K562 (cell line): ENCODE measurements around the gene CFAP58. TPM values are rescaled to one million over a fixed set of nuclear protein-coding genes. Genes with fewer than 3 reads are reported as not detected.

Experiments
- ATAC-seq: fragments of 200-7000 bp; cut with Tn5 transposase; 3 replicates; pipeline ENCODE4 v1.9.1; 2020; ENCODE audit warnings: moderate library complexity
- BruUV-seq: library from RNA; stranded (reverse); fragments of 400-500 nt; replicated peaks from 2 replicates; lab custom pipeline; 2021; lab: Mats Ljungman, UMichigan
- CTCF ChIA-PET: fragments of 300-600 bp; formaldehyde crosslinking; extraction: SDS; loops from one replicate; lab custom pipeline; 2021; ENCODE audit warnings: low intra/inter-chr PET ratio; lab: Yijun Ruan, JAX
- POLR2A ChIA-PET: fragments of 300-600, 350-650 bp; sonication (Branson Sonifier 250); formaldehyde crosslinking; extraction: SDS; loops from one replicate; lab custom pipeline; 2021; ENCODE audit warnings: antibody characterized with exemption, inconsistent platforms; lab: Yijun Ruan, JAX
- DNase-seq, 4 experiments: peaks; one replicate each; pipeline versions ENCODE4 v3.0.0 to v3.0.0-alpha.2; 2011 to 2018; ENCODE audit warnings: low spot score in 3 of 4, mixed read lengths in 3 of 4; ENCODE audit errors: extremely low read depth in 1 of 4
- FAIRE-seq: peaks from 2 replicates; lab custom pipeline; 2011; peaks lifted over from hg19 to GRCh38; lab: Jason Lieb, UNC
- H2AFZ ChIP-seq: 2 replicates; pipeline ENCODE4 v1.6.0; 2011; ENCODE audit warnings: low read depth, low read length, control low read depth, inconsistent platforms
- H3K27ac ChIP-seq: fragments of 200-600 bp; 3 replicates; pipeline ENCODE4 v1.8.0; 2011; ENCODE audit warnings: low read depth, mild to moderate bottlenecking, control low read depth, inconsistent platforms, low read length, moderate library complexity, mixed read lengths; ENCODE audit errors: extremely low read depth
- H3K27me3 ChIP-seq, 2 experiments: fragments of 300-600 bp in 1 of 2; 2 replicates in 1 of 2; 3 replicates in 1 of 2; pipeline versions ENCODE4 v1.6.0 to v1.8.0; 2011; ENCODE audit warnings: inconsistent platforms in 2 of 2, low read length in 2 of 2, mild to moderate bottlenecking in 1 of 2, mixed read lengths in 1 of 2, moderate library complexity in 1 of 2; ENCODE audit not compliant: control insufficient read depth in 2 of 2, insufficient read depth in 2 of 2
- H3K36me3 ChIP-seq: fragments of 300-600 bp; 3 replicates; pipeline ENCODE4 v1.8.0; 2011; ENCODE audit warnings: mild to moderate bottlenecking, low read length, inconsistent platforms; ENCODE audit not compliant: control insufficient read depth, insufficient read depth
- H3K4me1 ChIP-seq, 2 experiments: fragments of 200-600 bp in 1 of 2; replicated peaks in 1 of 2; 2 replicates in 1 of 2; 3 replicates in 1 of 2; pipeline versions ENCODE4 v1.5.1 to v1.8.0; 2011; ENCODE audit warnings: inconsistent platforms in 2 of 2, low read length in 2 of 2, mild to moderate bottlenecking in 1 of 2, mixed read lengths in 1 of 2, moderate library complexity in 1 of 2; ENCODE audit not compliant: control insufficient read depth in 2 of 2, insufficient read depth in 2 of 2
- H3K4me2 ChIP-seq: 2 replicates; pipeline ENCODE4 v1.6.1; 2011; ENCODE audit warnings: low read length, control low read depth, inconsistent platforms, mixed read lengths; ENCODE audit not compliant: insufficient read depth
- H3K4me3 ChIP-seq: fragments of 200-600 bp; sonication (generic), shearing (Covaris generic); 2 replicates; pipeline ENCODE4 v1.5.1; 2016; ENCODE audit warnings: control low read depth, inconsistent platforms
- H3K79me2 ChIP-seq: fragments of 200-600 bp; 3 replicates; pipeline ENCODE4 v1.8.0; 2011; ENCODE audit warnings: low read length, inconsistent platforms; ENCODE audit not compliant: control insufficient read depth, insufficient read depth
- H3K9ac ChIP-seq, 2 experiments: 2 replicates each; pipeline versions ENCODE4 v1.6.0 to v1.6.1; 2011; ENCODE audit warnings: low read depth in 2 of 2, low read length in 2 of 2, control low read depth in 1 of 2, inconsistent platforms in 1 of 2, mild to moderate bottlenecking in 1 of 2, mixed read lengths in 1 of 2; ENCODE audit not compliant: insufficient read depth in 1 of 2
- H3K9me1 ChIP-seq: one replicate; pipeline ENCODE4 v1.6.0; 2011; ENCODE audit warnings: inconsistent platforms, mild to moderate bottlenecking, low read length, moderate library complexity; ENCODE audit not compliant: control insufficient read depth, insufficient read depth
- H3K9me3 ChIP-seq: replicated peaks from 2 replicates; pipeline ENCODE4 v1.5.1; 2011; ENCODE audit warnings: low read depth, low read length, inconsistent platforms; ENCODE audit not compliant: control insufficient read depth, insufficient read depth
- H4K20me1 ChIP-seq: replicated peaks from 2 replicates; pipeline ENCODE4 v1.6.1; 2011; ENCODE audit warnings: low read length, inconsistent platforms, mixed read lengths; ENCODE audit not compliant: control insufficient read depth, insufficient read depth
- SMAD4 ChIP-seq: fragments of 250-450 bp; sonication (Bioruptor Pico); conservative IDR thresholded peaks from 2 replicates; pipeline ENCODE4 v1.8.0; 2021; ENCODE audit warnings: inconsistent platforms, mild to moderate bottlenecking, moderate library complexity
- ZNF407 ChIP-seq: fragments of 450-650 bp; IDR thresholded peaks from 2 replicates; pipeline ENCODE4 v1.6.1; 2016; ENCODE audit warnings: low read depth
- WGBS: fragments of 100-300 bp; shearing (Covaris generic); methylation state at CpG from one replicate; pipeline ENCODE4 v1.1.6; 2016; ENCODE audit warnings: low coverage, mixed read lengths; ENCODE audit not compliant: insufficient coverage; ENCODE audit errors: missing lambda C conversion rate; 5-methylcytosine and 5-hydroxymethylcytosine counted together
- in situ Hi-C: fragments of 300-500 bp; cut with MboI; formaldehyde crosslinking; loops from 4 replicates; pipeline ENCODE4 v1.15.0; 2018; ENCODE audit warnings: inconsistent platforms, mixed read lengths
- intact Hi-C: fragments of 100-400 bp; cut with micrococcal nuclease; formaldehyde crosslinking; loops from 2 replicates; pipeline ENCODE4 v1.14.2; 2022
- polyA plus RNA-seq, 8 experiments: library from polyadenylated mRNA; depleted of rRNA in 4 of 8; stranded (reverse) in 5 of 8; unstranded in 3 of 8; fragments of >200 nt; fragmentation: Nextera tagmentation in 2 of 8; fragmentation: Illumina TruSeq in 1 of 8; extraction: Ambion mirVana in 2 of 8; extraction: Trizol in 1 of 8; gene quantifications; 2 replicates each; pipeline versions ENCODE4 v1.2.1 to v1.2.3, GENCODE V29; 2011 to 2014; ENCODE audit warnings: inconsistent platforms in 1 of 8, missing spikeins in 1 of 8
- total RNA-seq, 7 experiments: library from RNA; depleted of rRNA in 6 of 7; stranded (reverse); fragments of >200 nt in 6 of 7; fragmentation: Illumina TruSeq in 2 of 7; extraction: Trizol in 2 of 7; gene quantifications; 2 replicates each; pipeline versions ENCODE4 v1.2.1 to v1.2.3, GENCODE V29; 2011 to 2021; ENCODE audit warnings: low replicate concordance in 1 of 7

Gene CFAP58
- total and polyA plus RNA-seq, 9 of the 15 experiments (the other 6 are each of a cell fraction or from before 2014, with no cell fraction given), result 0.08 to 2.0 (median 0.71) TPM

- H3K27me3 ChIP-seq, result no peaks in the 10 kb centered on the region
- H3K36me3 ChIP-seq, result no peaks in the 10 kb centered on the region; the same call in 2 of the 3 replicates
- H4K20me1 ChIP-seq, result no peaks in the 10 kb centered on the region
- DNase-seq, result no peak
- intact Hi-C loops, result no loop called here
- WGBS, result 77% methylated on average over 4 of the region's 4 CpGs
- TF ChIP-seq ZNF407, result no peak
- 0 out of 2 replicates have a peak, but pooled peaks have one; percentile 38 for TF ChIP-seq SMAD4
- no TSS peak for BruUV-seq
- FAIRE-seq, result no peak
- no peaks in the 10 kb centered on the region for H3K9me3 ChIP-seq
- H3K9ac ChIP-seq, result no peak overlapping the region
- H3K27ac ChIP-seq, result peak overlapping the region; percentile 36; the same call in 1 of the 3 replicates
- no peak overlapping the region for H2AFZ ChIP-seq
- POLR2A ChIA-PET, result interaction anchor here (0.7 to 1.3 kb wide), 3 partner anchors 8 to 675 kb away, joined by 3 to 4 read pairs (median 3); partner anchors contain the start of gene ITPRIP
- in situ Hi-C loops, result loop anchor here (5.0 to 10.0 kb wide), 2 partner anchors 34 to 51 kb away; no protein-coding TSS in a partner anchor
- no peak overlapping the region for H3K4me3 ChIP-seq
- no peak for ATAC-seq
- H3K79me2 ChIP-seq, result peaks cover 15% of the 10 kb centered on the region
- no peak overlapping the region for H3K4me2 ChIP-seq
- CTCF ChIA-PET, result no interaction called here
- H3K4me1 ChIP-seq, result peaks cover 6 to 55% of the 10 kb centered on the region in 2 experiments
- H3K9me1 ChIP-seq, result no peaks in the 10 kb centered on the region
These were observed 7.7 kb upstream of the CFAP58 start for GRCh38 chr10:104345941-104346340.
